Measurements from ENCODE around the gene MPPED1. TPM values are rescaled to one million over a fixed set of nuclear protein-coding genes. Genes with fewer than 3 reads are reported as not detected.

The MPPED1 gene
- polyA plus RNA-seq, 1 donor, result 0.61 TPM

- Histone ChIP-seq H3K4me3 (ENCODE audit: low read length) (no peak overlapping the region), H3K9me3 (ENCODE audit: control insufficient read depth, low read depth, low read length) (no peaks in the 10 kb centered on the region), H3K4me1 (ENCODE audit: control insufficient read depth, insufficient read depth, low read length) (no peaks in the 10 kb centered on the region), H3K27ac (ENCODE audit: low read length) (no peak overlapping the region), H3K36me3 (ENCODE audit: control insufficient read depth, insufficient read depth, low read length) (no peaks in the 10 kb centered on the region), H3K27me3 (ENCODE audit: control insufficient read depth, insufficient read depth, low read length) (no peaks in the 10 kb centered on the region)
- no peak for DNase-seq
- WGBS (ENCODE audit: insufficient coverage, low lambda C conversion rate), result 80% methylated on average over 2 of the region's 2 CpGs
These were observed 97.5 kb downstream of the MPPED1 start for GRCh38 chr22:43509337-43509736.

GRCh38 chr22:43510281-43511070 is 98.7 kb downstream of the MPPED1 start:
- H3K27ac ChIP-seq (ENCODE audit: low read length), result no peak overlapping the region
- DNase-seq, result no peak
- H3K4me1 ChIP-seq (ENCODE audit: control insufficient read depth, insufficient read depth, low read length), result no peaks in the 10 kb centered on the region
- no peak overlapping the region for H3K4me3 ChIP-seq (ENCODE audit: low read length)
- no peaks in the 10 kb centered on the region for H3K9me3 ChIP-seq (ENCODE audit: control insufficient read depth, low read depth, low read length)
- no CpG with 5 or more reads among the region's 9 CpGs for WGBS (ENCODE audit: insufficient coverage, low lambda C conversion rate)
- H3K36me3 ChIP-seq (ENCODE audit: control insufficient read depth, insufficient read depth, low read length), result no peaks in the 10 kb centered on the region
- no peaks in the 10 kb centered on the region for H3K27me3 ChIP-seq (ENCODE audit: control insufficient read depth, insufficient read depth, low read length)

- WGBS (ENCODE audit: insufficient coverage, low lambda C conversion rate), result no CpG with 5 or more reads among the region's 16 CpGs
These were observed 99.6 kb downstream of the MPPED1 start for GRCh38 chr22:43511276-43511910.

GRCh38 chr22:43512279-43512678 is 100.5 kb downstream of the MPPED1 start:
- H3K4me1 ChIP-seq (ENCODE audit: control insufficient read depth, insufficient read depth, low read length), result no peaks in the 10 kb centered on the region
- H3K9me3 ChIP-seq (ENCODE audit: control insufficient read depth, low read depth, low read length), result no peaks in the 10 kb centered on the region
- no peak overlapping the region for H3K27ac ChIP-seq (ENCODE audit: low read length)
- WGBS (ENCODE audit: insufficient coverage, low lambda C conversion rate), result no CpG with 5 or more reads among the region's 8 CpGs
- H3K27me3 ChIP-seq (ENCODE audit: control insufficient read depth, insufficient read depth, low read length), result no peaks in the 10 kb centered on the region
- no peak overlapping the region for H3K4me3 ChIP-seq (ENCODE audit: low read length)
- no peak for DNase-seq
- no peaks in the 10 kb centered on the region for H3K36me3 ChIP-seq (ENCODE audit: control insufficient read depth, insufficient read depth, low read length)

More at GRCh38 chr22:43511276-43511910, 99.6 kb downstream of the MPPED1 start:
- Histone ChIP-seq H3K27me3 (ENCODE audit: control insufficient read depth, insufficient read depth, low read length) (no peaks in the 10 kb centered on the region), H3K27ac (ENCODE audit: low read length) (no peak overlapping the region), H3K36me3 (ENCODE audit: control insufficient read depth, insufficient read depth, low read length) (no peaks in the 10 kb centered on the region), H3K4me3 (ENCODE audit: low read length) (no peak overlapping the region), H3K9me3 (ENCODE audit: control insufficient read depth, low read depth, low read length) (no peaks in the 10 kb centered on the region), H3K4me1 (ENCODE audit: control insufficient read depth, insufficient read depth, low read length) (no peaks in the 10 kb centered on the region)
- no peak for DNase-seq

GRCh38 chr22:43514476-43515157 is 102.8 kb downstream of the MPPED1 start:
- Histone ChIP-seq H3K4me1 (ENCODE audit: control insufficient read depth, insufficient read depth, low read length) (no peaks in the 10 kb centered on the region), H3K27ac (ENCODE audit: low read length) (no peak overlapping the region), H3K4me3 (ENCODE audit: low read length) (no peak overlapping the region), H3K27me3 (ENCODE audit: control insufficient read depth, insufficient read depth, low read length) (no peaks in the 10 kb centered on the region), H3K9me3 (ENCODE audit: control insufficient read depth, low read depth, low read length) (no peaks in the 10 kb centered on the region), H3K36me3 (ENCODE audit: control insufficient read depth, insufficient read depth, low read length) (no peaks in the 10 kb centered on the region)
- whole genome bisulfite sequencing (ENCODE audit: insufficient coverage, low lambda C conversion rate), result 80% methylated on average over 1 of the region's 31 CpGs
- no peak for DNase-seq

- no peak overlapping the region for H3K4me3 ChIP-seq (ENCODE audit: low read length)
- DNase-seq, result no peak
- no peaks in the 10 kb centered on the region for H3K36me3 ChIP-seq (ENCODE audit: control insufficient read depth, insufficient read depth, low read length)
- no peaks in the 10 kb centered on the region for H3K4me1 ChIP-seq (ENCODE audit: control insufficient read depth, insufficient read depth, low read length)
- no peak overlapping the region for H3K27ac ChIP-seq (ENCODE audit: low read length)
- H3K9me3 ChIP-seq (ENCODE audit: control insufficient read depth, low read depth, low read length), result no peaks in the 10 kb centered on the region
- H3K27me3 ChIP-seq (ENCODE audit: control insufficient read depth, insufficient read depth, low read length), result no peaks in the 10 kb centered on the region
- no CpG with 5 or more reads among the region's 8 CpGs for WGBS (ENCODE audit: insufficient coverage, low lambda C conversion rate)
These were observed 103.6 kb downstream of the MPPED1 start for GRCh38 chr22:43515411-43515810.

- DNase-seq, result no peak
- Histone ChIP-seq H3K9me3 (ENCODE audit: control insufficient read depth, low read depth, low read length) (no peaks in the 10 kb centered on the region), H3K4me3 (ENCODE audit: low read length) (no peak overlapping the region), H3K4me1 (ENCODE audit: control insufficient read depth, insufficient read depth, low read length) (no peaks in the 10 kb centered on the region), H3K27ac (ENCODE audit: low read length) (no peak overlapping the region), H3K36me3 (ENCODE audit: control insufficient read depth, insufficient read depth, low read length) (no peaks in the 10 kb centered on the region), H3K27me3 (ENCODE audit: control insufficient read depth, insufficient read depth, low read length) (no peaks in the 10 kb centered on the region)
- no CpG with 5 or more reads among the region's 13 CpGs for WGBS (ENCODE audit: insufficient coverage, low lambda C conversion rate)
These were observed 104.1 kb downstream of the MPPED1 start for GRCh38 chr22:43515902-43516301.

- WGBS (ENCODE audit: insufficient coverage, low lambda C conversion rate), result 75% methylated on average over 2 of the region's 14 CpGs
- Histone ChIP-seq H3K36me3 (ENCODE audit: control insufficient read depth, insufficient read depth, low read length) (no peaks in the 10 kb centered on the region), H3K27me3 (ENCODE audit: control insufficient read depth, insufficient read depth, low read length) (no peaks in the 10 kb centered on the region), H3K27ac (ENCODE audit: low read length) (no peak overlapping the region), H3K4me3 (ENCODE audit: low read length) (no peak overlapping the region), H3K9me3 (ENCODE audit: control insufficient read depth, low read depth, low read length) (no peaks in the 10 kb centered on the region), H3K4me1 (ENCODE audit: control insufficient read depth, insufficient read depth, low read length) (no peaks in the 10 kb centered on the region)
- no peak for DNase-seq
These were observed 104.6 kb downstream of the MPPED1 start for GRCh38 chr22:43516386-43516785.

- no peaks in the 10 kb centered on the region for H3K4me1 ChIP-seq (ENCODE audit: control insufficient read depth, insufficient read depth, low read length)
- WGBS (ENCODE audit: insufficient coverage, low lambda C conversion rate), result 73% methylated on average over 2 of the region's 14 CpGs
- no peaks in the 10 kb centered on the region for H3K36me3 ChIP-seq (ENCODE audit: control insufficient read depth, insufficient read depth, low read length)
- no peaks in the 10 kb centered on the region for H3K27me3 ChIP-seq (ENCODE audit: control insufficient read depth, insufficient read depth, low read length)
- H3K27ac ChIP-seq (ENCODE audit: low read length), result no peak overlapping the region
- H3K4me3 ChIP-seq (ENCODE audit: low read length), result no peak overlapping the region
- no peaks in the 10 kb centered on the region for H3K9me3 ChIP-seq (ENCODE audit: control insufficient read depth, low read depth, low read length)
- DNase-seq, result no peak
These were observed 105.3 kb downstream of the MPPED1 start for GRCh38 chr22:43516996-43517635.

GRCh38 chr22:43520632-43521039 is 108.8 kb downstream of the MPPED1 start:
- Histone ChIP-seq H3K36me3 (ENCODE audit: control insufficient read depth, insufficient read depth, low read length) (no peaks in the 10 kb centered on the region), H3K4me3 (ENCODE audit: low read length) (no peak overlapping the region), H3K27ac (ENCODE audit: low read length) (no peak overlapping the region), H3K4me1 (ENCODE audit: control insufficient read depth, insufficient read depth, low read length) (no peaks in the 10 kb centered on the region), H3K9me3 (ENCODE audit: control insufficient read depth, low read depth, low read length) (no peaks in the 10 kb centered on the region), H3K27me3 (ENCODE audit: control insufficient read depth, insufficient read depth, low read length) (no peaks in the 10 kb centered on the region)
- no CpG with 5 or more reads among the region's 2 CpGs for WGBS (ENCODE audit: insufficient coverage, low lambda C conversion rate)
- no peak for DNase-seq

All from large intestine (tissue), 3 donors.